Measurements from ENCODE around the gene NUDT1.

Gene NUDT1

DNA sequence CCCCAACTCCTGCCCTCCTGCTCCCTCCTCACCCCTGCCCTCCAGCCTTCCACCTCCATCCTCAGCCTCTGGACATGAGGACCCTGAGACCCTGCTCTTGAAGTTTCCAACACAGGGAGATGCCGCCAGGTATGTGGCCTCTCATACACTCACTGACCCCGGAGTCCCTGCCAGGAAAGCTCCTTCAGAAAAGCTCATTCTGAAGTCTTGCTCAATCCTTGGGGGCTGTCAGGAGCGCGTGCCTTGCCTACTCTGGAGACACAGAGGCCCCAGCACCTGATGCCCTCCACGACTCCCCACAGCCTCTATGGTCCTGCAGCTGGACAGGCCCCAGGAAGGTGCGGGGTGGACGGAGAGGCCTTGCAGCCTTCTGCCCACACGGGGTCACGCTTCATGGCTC is 11.0 kb downstream of the NUDT1 start:
- no peaks in the 10 kb centered on the region for H3K4me1 ChIP-seq (ENCODE audit: insufficient read depth, low read length, severe bottlenecking)
- TF ChIP-seq EZH2 (IDR thresholded peaks at IDR 0.05; ENCODE audit: borderline replicate concordance, low read length), result no peak
- TF ChIP-seq, protein P1, sequence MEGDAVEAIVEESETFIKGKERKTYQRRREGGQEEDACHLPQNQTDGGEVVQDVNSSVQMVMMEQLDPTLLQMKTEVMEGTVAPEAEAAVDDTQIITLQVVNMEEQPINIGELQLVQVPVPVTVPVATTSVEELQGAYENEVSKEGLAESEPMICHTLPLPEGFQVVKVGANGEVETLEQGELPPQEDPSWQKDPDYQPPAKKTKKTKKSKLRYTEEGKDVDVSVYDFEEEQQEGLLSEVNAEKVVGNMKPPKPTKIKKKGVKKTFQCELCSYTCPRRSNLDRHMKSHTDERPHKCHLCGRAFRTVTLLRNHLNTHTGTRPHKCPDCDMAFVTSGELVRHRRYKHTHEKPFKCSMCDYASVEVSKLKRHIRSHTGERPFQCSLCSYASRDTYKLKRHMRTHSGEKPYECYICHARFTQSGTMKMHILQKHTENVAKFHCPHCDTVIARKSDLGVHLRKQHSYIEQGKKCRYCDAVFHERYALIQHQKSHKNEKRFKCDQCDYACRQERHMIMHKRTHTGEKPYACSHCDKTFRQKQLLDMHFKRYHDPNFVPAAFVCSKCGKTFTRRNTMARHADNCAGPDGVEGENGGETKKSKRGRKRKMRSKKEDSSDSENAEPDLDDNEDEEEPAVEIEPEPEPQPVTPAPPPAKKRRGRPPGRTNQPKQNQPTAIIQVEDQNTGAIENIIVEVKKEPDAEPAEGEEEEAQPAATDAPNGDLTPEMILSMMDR (IDR thresholded peaks at IDR 0.05; ENCODE audit: low read length), result no peak
- H3K4me3 ChIP-seq (ENCODE audit: low read depth, low read length, poor library complexity, severe bottlenecking), result no peak overlapping the region
- no peaks in the 10 kb centered on the region for H3K27me3 ChIP-seq (ENCODE audit: insufficient read depth, low read length)
- H3K9me2 ChIP-seq (ENCODE audit: low read depth, low read length), result no peaks in the 10 kb centered on the region
- H3K27ac ChIP-seq (ENCODE audit: low read depth, low read length, poor library complexity, severe bottlenecking), result no peak overlapping the region
- no peaks in the 10 kb centered on the region for H3K79me2 ChIP-seq (ENCODE audit: insufficient read depth, low read length)
- peaks cover 9% of the 10 kb centered on the region; the same call in 1 of the 2 replicates for H3K36me3 ChIP-seq (ENCODE audit: insufficient read depth, low read length)
- H2AFZ ChIP-seq (ENCODE audit: low read length), result no peak overlapping the region
- no peak overlapping the region for H3K4me2 ChIP-seq (ENCODE audit: low read length)
- no peaks in the 10 kb centered on the region for H3F3A ChIP-seq (ENCODE audit: insufficient read depth, low read length)
- H3K9ac ChIP-seq (ENCODE audit: low read length), result no peak overlapping the region
- no peaks in the 10 kb centered on the region for H3K9me3 ChIP-seq (ENCODE audit: low read length)
- no peaks in the 10 kb centered on the region for H4K20me1 ChIP-seq (ENCODE audit: insufficient read depth, low read length)

DNA sequence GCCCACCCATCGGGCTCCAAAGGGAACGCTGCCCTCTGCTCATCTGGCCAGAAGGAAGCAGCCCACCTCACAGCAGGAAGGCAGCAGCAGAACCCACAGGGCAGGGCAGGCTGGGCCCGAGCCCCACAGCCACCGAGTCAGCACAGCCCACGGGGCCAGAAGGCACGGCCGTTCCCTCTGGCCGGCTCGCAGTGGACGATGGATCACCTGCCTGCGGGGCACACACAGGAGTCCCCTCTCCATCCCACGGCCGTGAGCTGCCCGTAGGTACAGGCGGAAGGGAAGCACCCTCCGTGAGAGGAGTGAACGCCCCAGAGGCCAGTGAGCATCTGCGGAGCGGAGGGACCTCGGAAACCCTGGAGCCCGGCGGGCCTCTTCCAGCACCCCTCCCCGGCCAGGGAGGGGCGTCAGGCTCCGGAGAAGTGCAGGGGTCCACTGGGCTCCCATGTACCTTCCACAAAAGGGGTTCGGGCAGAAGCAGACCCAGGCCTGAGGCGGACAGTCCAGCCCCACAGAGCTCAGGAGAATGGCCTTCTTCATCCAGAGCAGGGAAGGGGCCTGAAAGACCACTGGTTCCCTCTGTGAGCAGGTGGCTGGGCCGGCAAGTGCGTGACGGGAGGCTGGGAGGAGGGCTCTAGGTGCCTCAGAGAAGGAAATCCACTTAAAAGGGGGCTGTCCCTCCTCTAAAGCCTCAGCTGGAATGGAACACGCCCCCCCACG is 11.7 kb downstream of the NUDT1 start:
- Histone ChIP-seq H3K9me3 (ENCODE audit: low read length) (no peaks in the 10 kb centered on the region), H4K20me1 (ENCODE audit: insufficient read depth, low read length) (no peaks in the 10 kb centered on the region), H3K4me3 (ENCODE audit: low read depth, low read length, poor library complexity, severe bottlenecking) (no peak overlapping the region), H3K9ac (ENCODE audit: low read length) (no peak overlapping the region), H2AFZ (ENCODE audit: low read length) (no peak overlapping the region), H3K36me3 (ENCODE audit: insufficient read depth, low read length) (peaks cover 9% of the 10 kb centered on the region; the same call in 1 of the 2 replicates), H3K27ac (ENCODE audit: low read depth, low read length, poor library complexity, severe bottlenecking) (no peak overlapping the region), H3K9me2 (ENCODE audit: low read depth, low read length) (no peaks in the 10 kb centered on the region), H3K79me2 (ENCODE audit: insufficient read depth, low read length) (no peaks in the 10 kb centered on the region), H3K27me3 (ENCODE audit: insufficient read depth, low read length) (no peaks in the 10 kb centered on the region), H3K4me2 (ENCODE audit: low read length) (no peak overlapping the region), H3K4me1 (ENCODE audit: insufficient read depth, low read length, severe bottlenecking) (peaks cover 2% of the 10 kb centered on the region), H3F3A (ENCODE audit: insufficient read depth, low read length) (no peaks in the 10 kb centered on the region)
- TF ChIP-seq EZH2 (IDR thresholded peaks at IDR 0.05; ENCODE audit: borderline replicate concordance, low read length), result no peak
- TF ChIP-seq, protein P1 (IDR thresholded peaks at IDR 0.05; ENCODE audit: low read length), result no peak

DNA sequence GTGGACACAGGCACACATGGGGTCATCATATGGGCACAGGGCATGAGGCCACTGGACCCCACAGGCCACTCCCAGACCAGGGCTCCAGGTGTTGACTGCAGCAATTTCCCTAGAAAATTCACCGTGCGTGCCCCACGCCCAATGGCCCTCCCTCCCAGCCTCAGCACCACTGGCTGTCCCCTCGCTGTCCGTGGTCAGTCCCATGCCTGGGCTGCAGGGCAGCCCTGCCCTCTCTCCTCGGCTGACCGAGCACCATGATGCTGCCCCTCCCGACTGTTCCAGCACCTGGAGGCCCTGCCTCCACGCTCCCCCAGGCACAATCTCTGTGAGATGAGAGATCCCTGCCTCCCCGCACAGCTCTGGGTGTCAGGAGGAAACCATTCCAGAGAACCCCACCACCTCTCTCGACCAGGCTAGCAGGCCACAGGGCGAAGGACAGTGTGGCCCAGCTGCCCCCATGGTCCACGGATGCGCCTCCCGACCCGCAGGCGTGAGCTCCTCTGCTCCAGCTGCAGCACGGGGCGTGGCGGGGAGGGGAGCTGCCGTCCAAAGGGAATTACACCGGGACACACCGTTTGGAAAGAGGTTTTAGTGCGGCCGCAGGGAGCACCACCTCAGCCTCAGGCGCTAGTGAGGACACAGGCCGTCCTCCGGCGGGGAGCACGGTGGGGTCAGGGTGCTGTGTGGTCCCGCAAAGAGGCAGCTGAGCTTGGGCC is 12.6 kb downstream of the NUDT1 start:
- no peak for TF ChIP-seq EZH2 (IDR thresholded peaks at IDR 0.05; ENCODE audit: borderline replicate concordance, low read length)
- TF ChIP-seq, protein P1 (IDR thresholded peaks at IDR 0.05; ENCODE audit: low read length), result no peak
- H2AFZ ChIP-seq (ENCODE audit: low read length), result no peak overlapping the region
- no peaks in the 10 kb centered on the region for H3K79me2 ChIP-seq (ENCODE audit: insufficient read depth, low read length)
- no peaks in the 10 kb centered on the region for H3K9me2 ChIP-seq (ENCODE audit: low read depth, low read length)
- H3K27me3 ChIP-seq (ENCODE audit: insufficient read depth, low read length), result 0 out of 2 replicates have a peak, but pooled peaks cover 4% of the 10 kb centered on the region
- H3K4me1 ChIP-seq (ENCODE audit: insufficient read depth, low read length, severe bottlenecking), result peaks cover 9% of the 10 kb centered on the region
- no peaks in the 10 kb centered on the region for H3K9me3 ChIP-seq (ENCODE audit: low read length)
- no peaks in the 10 kb centered on the region for H4K20me1 ChIP-seq (ENCODE audit: insufficient read depth, low read length)
- H3K27ac ChIP-seq (ENCODE audit: low read depth, low read length, poor library complexity, severe bottlenecking), result no peak overlapping the region
- H3F3A ChIP-seq (ENCODE audit: insufficient read depth, low read length), result no peaks in the 10 kb centered on the region
- H3K9ac ChIP-seq (ENCODE audit: low read length), result no peak overlapping the region
- H3K4me2 ChIP-seq (ENCODE audit: low read length), result no peak overlapping the region
- H3K36me3 ChIP-seq (ENCODE audit: insufficient read depth, low read length), result peaks cover 9% of the 10 kb centered on the region; the same call in 1 of the 2 replicates
- no peak overlapping the region for H3K4me3 ChIP-seq (ENCODE audit: low read depth, low read length, poor library complexity, severe bottlenecking)
